HS-27A (cell line): ENCODE data around the gene SFI1.
"Not testable (repeated sequence)": the region's sequence is repeated elsewhere in the genome, so short reads cannot be mapped to it uniquely, and the experiment has no call there.

ENCODE experiments used
- DNase-seq: peaks from one replicate; pipeline ENCODE4 v3.0.0-alpha.2; 2012; ENCODE audit warnings: low read depth, missing footprints

SFI1 gene

DNA sequence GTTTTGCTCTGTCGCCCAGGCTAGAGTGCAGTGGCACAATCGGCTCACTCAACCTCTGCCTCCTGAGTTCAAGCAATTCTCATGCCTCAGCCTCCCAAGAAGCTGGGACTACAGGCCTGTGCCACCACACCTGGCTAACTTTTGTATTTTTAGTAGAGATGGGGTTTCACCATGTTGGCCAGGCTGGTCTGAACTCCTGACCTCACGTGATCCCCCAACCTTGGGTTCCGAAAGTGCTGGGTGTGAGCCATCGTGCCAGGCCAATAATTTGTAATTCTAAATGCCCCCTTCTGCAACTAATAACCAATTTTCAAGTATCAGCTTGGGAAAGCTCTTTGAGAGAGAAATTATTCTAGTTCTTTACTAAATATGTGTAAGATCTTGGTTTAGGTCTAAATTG lies 3.0 kb upstream of the SFI1 start:
- not testable (repeated sequence) for DNase-seq

- DNase-seq, result no peak
Observed at GRCh38 chr22:31495343-31495742, 993 bp upstream of the SFI1 start.

DNA sequence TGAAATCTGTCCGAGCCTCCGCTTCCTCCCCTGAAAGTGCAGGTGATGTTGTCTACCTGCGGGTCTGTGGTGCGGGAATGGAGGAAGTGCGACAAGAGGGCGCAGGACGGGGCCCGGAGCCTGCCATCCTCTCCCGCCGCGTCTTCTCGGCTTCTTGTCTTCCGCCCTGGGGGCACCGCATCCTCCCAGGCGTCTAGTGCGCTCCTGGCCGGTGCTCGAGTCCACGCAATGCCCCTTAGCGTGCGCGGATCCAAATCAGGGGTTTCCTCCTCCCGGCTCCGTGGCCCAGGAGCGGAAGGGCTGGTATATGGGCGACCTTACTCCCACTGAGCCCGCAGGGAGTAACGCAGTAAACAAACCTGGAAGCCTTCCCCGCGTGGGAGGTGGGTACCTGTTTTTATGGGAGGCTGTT lies 405 bp downstream of the SFI1 start:
- DNase-seq, result no peak

DNA sequence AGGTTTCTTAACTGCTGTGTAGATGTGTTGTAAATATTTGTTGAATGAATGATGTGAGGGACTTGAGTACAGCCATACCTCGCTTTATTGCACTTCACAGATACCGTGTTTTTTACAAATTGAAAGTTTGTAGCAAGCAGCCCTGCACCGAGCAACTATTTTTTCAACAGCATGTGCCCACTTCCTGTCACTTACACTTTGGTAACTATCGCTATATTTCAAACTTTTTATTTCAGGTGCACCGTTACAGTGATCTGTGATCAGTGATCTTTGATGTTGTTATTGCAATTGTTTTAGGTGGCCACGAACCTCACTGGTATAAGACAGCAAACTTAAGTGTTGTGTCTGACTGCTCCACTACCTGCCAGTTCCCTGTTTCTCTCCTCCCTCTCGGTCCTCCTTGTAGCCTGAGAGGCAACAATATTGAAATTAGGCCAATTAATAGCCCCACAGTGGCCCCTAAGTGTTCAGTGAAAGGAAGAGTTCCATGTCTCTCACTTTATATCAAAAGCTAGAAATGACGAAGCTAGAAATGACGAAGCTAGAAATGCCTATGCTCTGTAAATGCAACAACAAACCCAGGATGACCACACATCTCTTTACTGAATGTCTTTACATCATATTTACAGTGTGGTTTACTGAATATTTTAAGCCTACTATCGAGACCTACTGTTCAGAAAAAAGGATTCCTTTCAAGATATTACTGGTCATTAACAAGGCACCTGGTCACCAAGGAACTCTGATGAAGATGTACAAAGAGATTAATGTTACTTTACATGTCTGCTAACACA lies 1.0 kb downstream of the SFI1 start:
- no peak for DNase-seq

DNA sequence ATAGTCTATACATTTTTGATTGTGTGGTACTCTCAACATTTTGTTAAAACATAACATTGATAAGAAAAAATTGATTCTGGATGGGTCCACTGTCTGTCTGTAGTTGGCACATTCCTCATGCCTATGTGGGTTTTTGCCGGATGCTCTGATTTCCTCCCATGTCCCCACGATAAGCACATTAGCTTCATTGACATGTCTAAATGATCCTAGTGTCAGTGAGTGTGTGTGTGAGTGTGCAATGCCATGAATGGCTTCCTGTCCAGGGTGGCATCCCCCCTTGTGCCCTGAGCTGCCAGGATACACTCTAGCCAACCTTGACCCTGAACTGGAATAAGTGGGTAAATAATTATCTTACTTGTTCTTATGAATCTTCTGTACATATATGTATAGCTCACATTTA lies 5.4 kb downstream of the SFI1 start:
- DNase-seq, result no peak

DNA sequence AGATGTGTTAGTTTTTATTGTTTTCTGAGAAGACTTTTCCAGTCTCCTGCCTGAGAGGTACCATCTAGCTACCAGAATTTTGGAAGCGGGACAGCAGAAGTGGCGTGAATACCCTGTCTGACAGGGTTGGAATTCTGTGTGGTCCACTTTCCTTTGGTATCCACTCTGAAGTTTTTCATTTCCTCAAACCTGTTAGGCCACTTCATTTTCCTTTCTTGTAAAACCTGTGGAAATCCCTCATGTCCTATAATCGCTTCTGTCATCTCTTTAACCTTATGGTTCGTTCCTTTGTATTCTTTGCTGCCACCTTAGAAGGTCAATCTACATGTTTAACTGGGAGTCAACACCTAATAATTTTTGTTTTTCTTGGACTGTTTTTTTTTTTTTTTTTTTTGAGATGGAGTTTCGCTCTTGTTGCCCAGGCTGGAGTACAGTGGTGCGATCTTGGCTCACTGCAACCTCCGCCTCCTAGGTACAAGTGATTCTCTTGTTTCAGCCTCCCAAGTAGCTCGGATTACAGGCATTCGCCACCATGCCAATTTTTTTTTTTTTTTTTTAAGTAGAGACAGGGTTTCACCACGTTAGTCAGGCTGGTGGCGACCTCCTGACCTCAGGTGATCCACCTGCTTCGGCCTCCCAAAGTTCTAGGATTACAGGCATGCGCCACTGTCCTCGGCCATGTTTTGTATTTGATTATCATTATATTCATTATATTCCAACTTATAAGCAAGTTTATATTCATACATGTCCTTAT lies 7.1 kb downstream of the SFI1 start:
- DNase-seq, result no peak

GRCh38 chr22:31504282-31504681 lies 7.9 kb downstream of the SFI1 start:
- no peak for DNase-seq

DNA sequence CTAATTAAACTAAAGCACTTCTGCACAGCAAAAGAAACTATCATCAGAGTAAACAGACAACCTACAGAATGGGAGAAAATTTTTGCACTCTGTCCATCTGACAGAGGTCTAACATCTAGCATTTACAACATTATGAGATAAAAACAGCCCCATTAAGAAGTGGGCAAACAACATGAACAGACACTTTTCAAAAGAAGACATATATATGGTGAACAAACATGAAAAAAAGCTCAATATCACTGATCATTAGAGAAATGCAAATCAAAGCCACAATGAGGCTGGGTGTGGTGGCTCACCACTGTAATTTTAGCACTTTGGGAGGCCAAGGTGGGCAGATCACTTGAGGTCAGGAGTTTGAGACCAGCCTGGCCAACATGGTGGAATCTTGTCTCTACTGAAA lies 11.2 kb downstream of the SFI1 start:
- DNase-seq, result not testable (repeated sequence)

- DNase-seq, result no peak
Observed at GRCh38 chr22:31508536-31508935, 12.2 kb downstream of the SFI1 start.

DNA sequence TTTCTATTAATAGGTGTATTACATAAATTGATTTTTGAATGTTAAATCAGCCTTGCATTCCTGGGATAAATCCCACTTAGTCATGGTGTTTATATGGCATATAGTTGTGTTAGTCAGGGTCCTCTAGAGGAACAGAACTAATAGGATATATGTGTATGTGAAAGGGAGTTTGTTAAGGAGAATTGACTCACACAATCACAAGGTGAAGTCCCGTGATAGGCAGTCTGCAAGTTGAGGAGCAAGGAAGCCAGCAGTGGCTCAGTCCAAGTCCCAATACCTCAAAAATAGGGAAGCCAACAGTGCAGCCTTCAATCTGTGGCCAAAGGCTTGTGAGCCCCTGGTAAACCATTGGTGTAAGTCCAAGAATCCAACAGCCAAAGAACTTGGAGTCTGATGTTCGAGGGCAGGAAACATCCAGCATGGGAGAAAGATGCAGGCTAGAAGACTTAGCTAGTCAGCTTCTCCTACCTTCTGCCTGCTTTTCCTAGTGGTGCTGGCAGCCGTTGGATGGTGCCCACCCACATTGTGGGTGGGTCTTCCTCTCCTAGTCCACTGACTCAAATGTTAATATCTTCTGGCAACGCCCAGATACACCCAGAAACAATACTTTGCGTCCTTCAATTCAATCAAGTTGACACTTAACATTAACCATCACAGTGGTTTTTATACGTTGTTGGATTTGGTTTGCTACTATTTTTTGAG lies 12.9 kb downstream of the SFI1 start:
- DNase-seq, result no peak

- DNase-seq, result no peak
Observed at GRCh38 chr22:31520051-31520450, 23.7 kb downstream of the SFI1 start.

DNA sequence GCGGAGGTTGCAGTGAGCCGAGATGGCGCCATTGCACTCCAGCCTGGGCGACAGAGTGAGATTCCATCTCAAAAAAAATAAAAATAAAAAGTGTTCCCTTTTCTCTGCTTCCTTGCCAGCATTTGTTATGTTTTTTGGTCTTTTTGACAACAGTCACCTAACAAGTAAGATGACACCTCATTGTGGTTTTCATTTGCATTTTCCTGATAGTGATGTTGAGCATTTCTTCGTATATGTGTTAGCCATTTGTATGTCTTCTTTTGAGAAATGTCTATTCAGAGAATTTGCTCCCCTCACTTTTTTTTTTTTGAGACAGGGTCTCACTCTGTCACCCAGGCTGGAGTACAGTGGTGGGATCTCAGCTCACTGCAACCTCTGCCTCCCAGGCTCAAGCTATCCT lies 27.8 kb downstream of the SFI1 start:
- not testable (repeated sequence) for DNase-seq

- no peak for DNase-seq
Observed at GRCh38 chr22:31526270-31526669, 29.9 kb downstream of the SFI1 start.

- DNase-seq, result no peak
Observed at GRCh38 chr22:31530823-31531195, 34.5 kb downstream of the SFI1 start.

- DNase-seq, result no peak
Observed at GRCh38 chr22:31532060-31532459, 35.7 kb downstream of the SFI1 start.

DNA sequence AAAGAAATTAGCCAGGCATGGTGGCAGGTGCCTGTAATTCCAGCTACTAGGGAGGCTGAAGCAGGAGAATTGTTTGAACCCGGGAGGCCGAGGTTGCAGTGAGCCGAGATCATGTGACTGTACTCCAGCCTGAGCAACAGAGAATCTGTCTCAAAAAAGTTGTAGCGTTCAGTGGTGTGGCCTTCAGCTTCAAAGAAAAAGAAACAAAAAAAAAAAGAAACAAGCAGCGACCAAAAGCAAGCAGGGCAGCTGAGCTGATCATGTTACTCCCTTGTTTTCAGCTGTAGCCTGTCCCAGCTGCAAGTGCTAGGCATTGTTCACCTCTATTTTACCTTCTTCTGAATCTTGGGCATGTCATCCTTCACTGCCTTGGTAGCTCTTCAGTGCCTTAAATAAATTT lies 37.0 kb downstream of the SFI1 start:
- DNase-seq, result no peak

DNA sequence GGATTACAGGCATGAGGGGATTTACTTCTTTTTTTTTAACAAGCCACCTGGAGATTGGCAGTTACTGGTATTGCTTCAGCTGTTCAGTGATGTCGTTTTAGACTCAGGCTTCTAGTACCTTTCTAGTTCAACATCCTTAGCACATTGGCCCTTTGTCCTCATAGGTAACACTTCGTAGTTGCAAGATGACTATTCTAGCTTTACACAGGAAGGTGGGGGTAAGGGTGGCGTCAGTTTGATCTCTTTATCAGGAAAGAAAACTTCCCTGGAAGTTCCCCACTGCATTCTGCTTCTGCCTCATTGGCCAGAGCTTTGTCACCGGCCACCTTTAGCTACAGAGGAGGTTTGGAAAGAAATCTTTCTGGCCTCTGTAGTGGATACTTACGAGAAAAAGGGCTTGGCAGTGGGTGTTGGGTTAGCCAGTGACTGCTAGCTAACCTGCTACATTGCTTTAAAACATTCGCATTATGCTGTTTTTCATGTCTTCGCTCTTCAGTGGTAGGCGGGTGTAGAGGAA lies 40.7 kb downstream of the SFI1 start:
- DNase-seq, result no peak

DNA sequence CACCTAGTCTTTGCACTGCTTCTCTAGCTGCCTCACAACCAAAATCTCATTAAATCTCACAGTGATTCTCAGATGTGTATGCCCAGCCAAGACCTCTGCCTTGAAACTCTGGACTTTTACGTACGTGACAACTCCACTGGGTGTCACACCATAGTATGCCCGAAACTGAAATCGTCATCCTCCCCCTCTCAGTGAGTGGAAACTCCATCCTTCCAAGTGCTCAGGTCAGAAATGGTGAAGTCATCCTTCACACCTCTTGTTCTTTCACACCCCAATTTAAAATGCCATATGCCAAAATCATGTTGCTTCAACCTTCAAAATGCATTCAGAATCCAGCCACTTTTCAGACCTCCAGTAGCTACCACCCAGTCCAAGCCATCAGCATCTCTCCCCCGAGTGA lies 42.5 kb downstream of the SFI1 start:
- DNase-seq, result no peak

- DNase-seq, result not testable (repeated sequence)
Observed at GRCh38 chr22:31540166-31540565, 43.8 kb downstream of the SFI1 start.

GRCh38 chr22:31540966-31541365 lies 44.6 kb downstream of the SFI1 start:
- no peak for DNase-seq

GRCh38 chr22:31544481-31545480 lies 48.4 kb downstream of the SFI1 start:
- DNase-seq, result no peak
